Epithelial cell of proximal tubule (primary cell): Measurements from ENCODE around the gene SMOC2. TPM values are rescaled to one million over a fixed set of nuclear protein-coding genes. Genes with fewer than 3 reads are reported as not detected.
"Not testable (repeated sequence)": the region's sequence is repeated elsewhere in the genome, so short reads cannot be mapped to it uniquely, and the experiment has no call there.

Experiments used
- DNase-seq: peaks from one replicate; pipeline ENCODE4 v3.0.0-alpha.2; 2011; ENCODE audit warnings: low read depth
- H3K4me3 ChIP-seq: 2 replicates; pipeline ENCODE4 v1.5.1; 2011; ENCODE audit warnings: low read depth, mild to moderate bottlenecking, low read length
- total RNA-seq: library from RNA; depleted of rRNA; stranded (reverse); fragments of >200 nt; gene quantifications from 2 replicates; pipeline ENCODE4 v1.2.3, GENCODE V29; 2015
- TF ChIP-seq, protein P1 (sequence below): conservative IDR thresholded peaks from 2 replicates; pipeline ENCODE4 v1.5.1; 2012; ENCODE audit warnings: low read depth, mild to moderate bottlenecking, low read length

Gene SMOC2
- total RNA-seq, 1 donor from 2014 or later: 0.35 TPM

DNA sequence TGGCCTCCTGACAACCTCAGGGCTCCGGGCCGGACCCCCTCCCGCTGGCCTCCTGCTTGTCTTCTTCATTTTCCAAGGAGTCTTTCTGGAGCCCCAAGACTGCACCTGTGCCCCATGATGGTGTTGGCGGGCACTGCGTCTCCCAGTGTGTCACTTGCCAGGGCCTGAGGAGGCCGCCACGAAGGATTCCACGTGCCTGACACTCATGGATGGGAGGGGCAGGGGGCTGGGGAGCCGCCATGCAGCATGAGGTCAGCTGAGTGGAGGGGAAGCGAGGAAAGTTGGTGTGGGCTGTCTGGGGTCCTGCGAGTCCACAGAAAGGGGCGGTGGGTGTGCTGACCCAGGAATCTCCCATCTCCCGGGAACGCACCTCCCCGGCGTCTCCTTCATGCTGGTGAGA lies 165.7 kb downstream of the SMOC2 start:
- H3K4me3 ChIP-seq: no peak overlapping the region
- TF ChIP-seq, protein P1, sequence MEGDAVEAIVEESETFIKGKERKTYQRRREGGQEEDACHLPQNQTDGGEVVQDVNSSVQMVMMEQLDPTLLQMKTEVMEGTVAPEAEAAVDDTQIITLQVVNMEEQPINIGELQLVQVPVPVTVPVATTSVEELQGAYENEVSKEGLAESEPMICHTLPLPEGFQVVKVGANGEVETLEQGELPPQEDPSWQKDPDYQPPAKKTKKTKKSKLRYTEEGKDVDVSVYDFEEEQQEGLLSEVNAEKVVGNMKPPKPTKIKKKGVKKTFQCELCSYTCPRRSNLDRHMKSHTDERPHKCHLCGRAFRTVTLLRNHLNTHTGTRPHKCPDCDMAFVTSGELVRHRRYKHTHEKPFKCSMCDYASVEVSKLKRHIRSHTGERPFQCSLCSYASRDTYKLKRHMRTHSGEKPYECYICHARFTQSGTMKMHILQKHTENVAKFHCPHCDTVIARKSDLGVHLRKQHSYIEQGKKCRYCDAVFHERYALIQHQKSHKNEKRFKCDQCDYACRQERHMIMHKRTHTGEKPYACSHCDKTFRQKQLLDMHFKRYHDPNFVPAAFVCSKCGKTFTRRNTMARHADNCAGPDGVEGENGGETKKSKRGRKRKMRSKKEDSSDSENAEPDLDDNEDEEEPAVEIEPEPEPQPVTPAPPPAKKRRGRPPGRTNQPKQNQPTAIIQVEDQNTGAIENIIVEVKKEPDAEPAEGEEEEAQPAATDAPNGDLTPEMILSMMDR: no peak
- DNase-seq: no peak

DNA sequence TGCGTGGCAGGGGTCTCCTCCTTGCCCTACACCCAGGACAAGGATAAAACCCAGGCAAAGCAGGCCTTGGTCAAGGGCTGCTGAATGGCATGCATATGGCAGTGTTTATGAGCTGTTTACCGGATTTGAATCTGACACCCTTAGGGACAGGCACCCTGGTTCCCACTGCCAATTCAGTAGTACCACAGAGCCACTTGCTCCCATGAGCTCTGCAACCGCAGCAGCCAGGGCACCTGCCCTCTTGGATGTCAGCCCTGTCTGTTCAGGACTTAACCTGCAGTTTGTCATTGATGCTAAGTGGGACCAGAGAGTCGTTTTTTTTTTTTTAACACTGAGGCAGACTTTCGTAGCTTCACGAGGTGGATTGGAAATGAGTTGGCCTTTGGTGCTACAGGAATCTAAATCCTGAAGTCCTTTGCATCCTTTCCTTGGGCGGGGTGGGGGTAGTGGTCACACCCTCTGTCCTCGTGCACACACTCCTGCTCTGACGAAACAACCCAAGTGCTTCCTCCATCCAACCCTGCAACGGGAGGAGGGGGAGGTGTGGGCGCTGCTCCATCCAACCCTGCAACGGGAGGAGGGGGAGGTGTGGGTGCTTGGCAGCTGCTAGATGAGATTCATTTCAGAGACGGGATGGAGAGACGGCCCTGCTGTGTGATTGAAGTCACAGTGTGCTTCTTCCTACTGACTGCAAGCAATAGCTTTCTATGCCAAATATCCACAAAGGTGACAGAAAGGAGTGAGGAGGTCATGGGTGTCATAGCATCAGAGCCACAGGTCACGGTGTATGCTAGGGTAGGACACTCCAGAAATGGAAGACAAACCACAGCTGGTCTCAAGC lies 166.5 kb downstream of the SMOC2 start:
- TF ChIP-seq, protein P1: no peak
- DNase-seq: no peak
- H3K4me3 ChIP-seq: no peak overlapping the region

DNA sequence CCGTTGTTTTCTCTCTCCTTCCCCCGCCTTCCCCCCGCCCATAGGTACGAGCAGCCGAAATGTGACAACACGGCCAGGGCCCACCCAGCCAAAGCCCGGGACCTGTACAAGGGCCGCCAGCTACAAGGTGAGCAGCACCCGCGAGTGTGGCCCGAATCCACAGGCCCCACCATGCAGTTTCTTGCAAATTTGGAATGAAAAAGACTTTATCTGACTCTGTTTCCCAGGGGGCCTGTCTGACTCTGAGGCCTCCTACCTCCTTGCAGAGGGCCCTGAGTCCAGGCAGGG lies 167.1 kb downstream of the SMOC2 start:
- TF ChIP-seq, protein P1: no peak
- no peak overlapping the region for H3K4me3 ChIP-seq
- DNase-seq: no peak

DNA sequence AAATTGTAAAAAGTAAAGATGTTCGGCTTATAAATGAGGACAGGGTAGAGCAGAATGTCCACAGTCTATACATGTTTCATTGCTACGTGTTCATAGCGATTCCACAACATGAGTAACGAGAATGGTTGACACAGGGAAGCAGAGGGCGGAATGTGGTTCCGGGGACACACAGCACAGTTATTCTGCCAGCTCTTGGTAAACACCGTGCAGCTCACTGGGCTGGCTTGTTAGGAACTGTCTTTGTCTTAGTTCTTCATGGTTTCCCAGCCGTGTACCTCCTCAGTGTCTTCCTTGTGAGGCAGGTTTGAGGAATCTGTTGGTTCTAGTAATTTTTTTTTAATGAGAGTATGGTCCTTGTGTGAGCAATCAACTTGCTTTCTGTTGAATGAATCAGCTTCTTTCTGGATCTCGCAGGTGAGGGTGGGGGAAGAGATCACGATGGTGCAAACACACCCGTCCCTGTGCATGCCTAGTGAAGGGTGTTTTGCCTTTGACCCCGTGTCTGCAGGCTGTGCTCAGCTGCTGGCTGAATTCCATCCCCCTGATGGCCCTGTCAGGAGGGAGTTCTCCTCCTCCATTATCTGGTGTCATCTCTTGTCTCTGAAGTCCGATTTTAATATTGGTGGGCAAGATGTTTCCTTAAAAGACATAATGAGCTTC lies 168.2 kb downstream of the SMOC2 start:
- no peak overlapping the region for H3K4me3 ChIP-seq
- TF ChIP-seq, protein P1: no peak
- no peak for DNase-seq

DNA sequence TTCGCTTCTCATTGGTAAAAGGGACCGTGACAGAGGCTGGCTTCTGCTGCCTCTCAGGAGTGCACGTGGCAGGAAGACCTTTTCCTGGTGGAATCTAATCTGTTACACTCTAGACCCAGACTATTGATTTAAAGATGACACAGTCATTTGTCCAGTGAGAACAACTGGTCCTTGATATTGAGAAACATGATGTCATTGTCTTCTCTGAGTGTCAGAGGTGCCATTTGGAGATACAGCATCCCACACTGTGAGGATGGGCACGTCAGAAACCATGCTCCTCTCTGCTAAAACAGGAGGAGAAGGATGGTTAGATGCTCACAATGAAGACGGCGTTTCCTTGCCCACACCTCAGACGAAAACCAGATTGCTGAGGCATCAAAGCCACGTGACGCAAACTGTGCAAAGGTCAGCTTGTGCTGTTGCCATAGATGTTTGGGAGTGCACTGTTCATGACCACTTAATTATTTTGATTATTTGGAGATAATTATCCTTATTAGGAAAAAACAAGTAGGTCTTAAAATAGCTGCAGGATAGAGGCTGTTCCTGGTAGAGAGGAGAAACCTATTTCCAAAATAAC lies 169.0 kb downstream of the SMOC2 start:
- H3K4me3 ChIP-seq: no peak overlapping the region
- TF ChIP-seq, protein P1: no peak
- DNase-seq: no peak

DNA sequence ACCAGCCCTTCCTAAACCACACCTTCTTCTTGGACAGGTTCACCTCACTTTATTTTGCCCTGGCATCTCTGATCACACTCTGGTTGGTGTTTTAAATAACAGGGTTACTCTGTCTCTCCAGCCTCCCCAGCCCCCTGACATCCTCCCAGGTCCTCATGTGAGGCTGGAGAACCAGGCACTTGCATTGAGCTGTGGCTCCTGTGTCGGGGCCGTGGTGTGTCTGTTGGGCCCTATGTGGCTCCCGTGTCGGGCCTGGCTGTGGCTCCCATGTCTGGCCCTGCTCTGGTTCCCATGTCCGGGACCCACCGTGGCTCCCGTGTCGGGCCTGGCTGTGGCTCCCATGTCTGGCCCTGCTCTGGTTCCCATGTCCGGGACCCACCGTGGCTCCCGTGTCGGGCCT lies 170.0 kb downstream of the SMOC2 start:
- H3K4me3 ChIP-seq, DNase-seq: not testable (repeated sequence)

DNA sequence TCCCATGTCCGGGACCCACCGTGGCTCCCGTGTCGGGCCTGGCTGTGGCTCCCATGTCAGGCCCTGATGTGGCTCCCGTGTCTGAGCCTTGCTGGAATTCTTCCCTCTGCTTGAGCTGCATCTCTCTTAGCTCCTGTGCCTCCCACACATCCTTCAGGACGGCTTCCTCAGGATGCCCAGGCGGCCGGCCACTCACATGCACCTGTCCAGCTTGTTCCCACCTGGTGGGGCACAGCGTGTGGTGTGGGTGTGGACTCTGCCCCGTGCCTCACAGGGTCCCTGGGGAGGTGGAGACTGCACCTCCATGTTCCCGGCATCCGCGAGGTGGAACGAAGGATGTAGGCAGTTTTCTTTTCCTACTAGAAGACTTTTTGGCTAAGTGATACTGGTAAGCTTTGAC lies 170.7 kb downstream of the SMOC2 start:
- no peak overlapping the region for H3K4me3 ChIP-seq
- no peak for DNase-seq
- TF ChIP-seq, protein P1: no peak
